ENCODE data around the gene SNRPB. TPM values are rescaled to one million over a fixed set of nuclear protein-coding genes. Genes with fewer than 3 reads are reported as not detected.
A peak's percentile ranks its signal among the peaks of the same experiment; 100 is the strongest.
"Not testable (repeated sequence)": the region's sequence is repeated elsewhere in the genome, so short reads cannot be mapped to it uniquely, and the experiment has no call there.

The SNRPB gene
- 10 to 100 TPM in 11 of 12 donors, not detected in 1; 62.3 to 96.8 (median 70.5) TPM for polyA plus RNA-seq (ENCODE audit: insufficient read length in 12 of 12)
- long read RNA-seq, donor 1, transcript SNRPB-202 (7 exons, 1,008 nt), result minor isoform, 35 of 239 reads
- long read RNA-seq, donor 1, transcript SNRPB-201 (7 exons, 1,154 nt), result major isoform, 77 of 239 reads
- long read RNA-seq, donor 1, partial matches to known transcripts, result 127 of 239 reads
- long read RNA-seq, donor 1, other reads (novel, unspliced or antisense), result 0 of 239 reads
- long read RNA-seq, donor 2, transcript SNRPB-202 (7 exons, 1,008 nt), result minor isoform, 17 of 96 reads
- long read RNA-seq, donor 2, transcript SNRPB-201 (7 exons, 1,154 nt), result major isoform, 46 of 96 reads
- long read RNA-seq, donor 2, partial matches to known transcripts, result 33 of 96 reads
- long read RNA-seq, donor 2, other reads (novel, unspliced or antisense), result 0 of 96 reads
- long read RNA-seq, donor 3, transcript SNRPB-202 (7 exons, 1,008 nt), result minor isoform, 6 of 64 reads
- long read RNA-seq, donor 3, transcript SNRPB-201 (7 exons, 1,154 nt), result major isoform, 23 of 64 reads
- long read RNA-seq, donor 3, partial matches to known transcripts, result 34 of 64 reads
- long read RNA-seq, donor 3, other reads (novel, unspliced or antisense), result 0 of 64 reads
- long read RNA-seq, donor 4, transcript SNRPB-201 (7 exons, 1,154 nt), result major isoform, 17 of 57 reads
- long read RNA-seq, donor 4, transcript SNRPB-202 (7 exons, 1,008 nt), result minor isoform, 12 of 57 reads
- long read RNA-seq, donor 4, partial matches to known transcripts, result 28 of 57 reads
- long read RNA-seq, donor 4, other reads (novel, unspliced or antisense), result 0 of 57 reads
- long read RNA-seq, donor 5, transcript SNRPB-202 (7 exons, 1,008 nt), result minor isoform, 24 of 179 reads
- long read RNA-seq, donor 5, transcript SNRPB-201 (7 exons, 1,154 nt), result major isoform, 60 of 179 reads
- long read RNA-seq, donor 5, partial matches to known transcripts, result 95 of 179 reads
- long read RNA-seq, donor 5, other reads (novel, unspliced or antisense), result 0 of 179 reads
- long read RNA-seq, donor 6, transcript SNRPB-201 (7 exons, 1,154 nt), result major isoform, 18 of 90 reads
- long read RNA-seq, donor 6, transcript SNRPB-202 (7 exons, 1,008 nt), result major isoform, 18 of 90 reads
- long read RNA-seq, donor 6, partial matches to known transcripts, result 53 of 90 reads
- long read RNA-seq, donor 6, other reads (novel, unspliced or antisense), result 0 of 90 reads
- long read RNA-seq, donor 7, transcript SNRPB-201 (7 exons, 1,154 nt), result major isoform, 18 of 41 reads
- long read RNA-seq, donor 7, transcript SNRPB-202 (7 exons, 1,008 nt), result minor isoform, 12 of 41 reads
- long read RNA-seq, donor 7, partial matches to known transcripts, result 11 of 41 reads
- long read RNA-seq, donor 7, other reads (novel, unspliced or antisense), result 0 of 41 reads
- long read RNA-seq, donor 8, transcript SNRPB-202 (7 exons, 1,008 nt), result minor isoform, 14 of 147 reads
- long read RNA-seq, donor 8, transcript SNRPB-201 (7 exons, 1,154 nt), result major isoform, 43 of 147 reads
- long read RNA-seq, donor 8, partial matches to known transcripts, result 84 of 147 reads
- long read RNA-seq, donor 8, other reads (novel, unspliced or antisense), result 5 of 147 reads
- long read RNA-seq, donor 9, transcript SNRPB-201 (7 exons, 1,154 nt), result major isoform, 34 of 95 reads
- long read RNA-seq, donor 9, transcript SNRPB-202 (7 exons, 1,008 nt), result minor isoform, 16 of 95 reads
- long read RNA-seq, donor 9, partial matches to known transcripts, result 45 of 95 reads
- long read RNA-seq, donor 9, other reads (novel, unspliced or antisense), result 0 of 95 reads
- long read RNA-seq, donor 10, transcript SNRPB-201 (7 exons, 1,154 nt), result major isoform, 55 of 127 reads
- long read RNA-seq, donor 10, transcript SNRPB-202 (7 exons, 1,008 nt), result minor isoform, 9 of 127 reads
- long read RNA-seq, donor 10, partial matches to known transcripts, result 63 of 127 reads
- long read RNA-seq, donor 10, other reads (novel, unspliced or antisense), result 0 of 127 reads
- long read RNA-seq, donor 11, transcript SNRPB-202 (7 exons, 1,008 nt), result minor isoform, 21 of 185 reads
- long read RNA-seq, donor 11, transcript SNRPB-201 (7 exons, 1,154 nt), result major isoform, 63 of 185 reads
- long read RNA-seq, donor 11, partial matches to known transcripts, result 100 of 185 reads
- long read RNA-seq, donor 11, other reads (novel, unspliced or antisense), result 0 of 185 reads

GRCh38 chr20:2470423-2471193 is at the start of gene SNRPB:
TSS of gene SNRPB (minus strand) at chr20:2470789. CDS start at chr20:2470690, 99 bp downstream.
- DNase-seq, result peak; percentile 99

GRCh38 chr20:2519115-2519809 is 48.7 kb upstream of the SNRPB start:
- no peak for DNase-seq

- no peak for DNase-seq
Measured at GRCh38 chr20:2518558-2518957, 48.0 kb upstream of the SNRPB start.

GRCh38 chr20:2518096-2518495 is 47.5 kb upstream of the SNRPB start:
- DNase-seq, result no peak

DNA sequence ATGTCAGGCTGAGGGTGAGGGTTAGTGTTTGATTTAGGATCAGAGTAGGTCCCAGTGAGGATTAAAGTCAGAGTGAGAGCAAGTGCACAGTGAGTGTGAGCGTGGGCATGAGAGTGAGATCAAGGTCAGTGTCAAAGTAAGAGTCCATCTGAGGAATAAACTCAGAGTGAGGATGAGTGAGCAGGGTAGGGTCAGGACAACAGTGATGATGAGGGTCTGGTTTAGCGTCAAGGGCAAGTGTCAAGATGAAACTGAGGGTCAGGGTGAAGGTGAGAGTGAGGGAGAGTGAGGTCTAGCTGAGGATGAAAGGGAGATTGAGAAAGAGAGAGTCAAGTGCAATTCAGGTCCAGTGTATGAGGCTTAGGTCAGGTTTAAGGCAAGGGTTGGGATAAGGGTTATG is 45.8 kb upstream of the SNRPB start:
- no peak for DNase-seq

GRCh38 chr20:2515203-2515602 is 44.6 kb upstream of the SNRPB start:
- no peak for DNase-seq

DNA sequence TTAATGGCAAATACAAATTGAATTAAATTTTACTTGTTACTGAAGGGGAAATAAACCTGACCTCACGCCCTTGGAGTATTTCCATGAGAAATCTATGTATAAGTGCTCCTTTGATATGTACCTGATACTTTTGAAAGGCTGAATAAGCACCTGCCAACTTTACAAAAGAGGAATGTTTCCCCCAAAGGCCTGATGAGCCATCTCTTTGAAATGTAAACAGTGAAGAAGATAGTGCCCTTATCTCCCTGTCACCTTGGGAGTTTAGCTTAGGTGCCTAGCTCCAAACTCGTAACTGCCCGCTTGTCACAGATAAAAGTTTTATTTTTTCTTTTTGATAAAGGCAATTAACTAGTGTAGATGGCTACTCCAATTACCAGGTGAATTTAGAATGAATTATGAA is 39.2 kb upstream of the SNRPB start:
- no peak for DNase-seq

- DNase-seq, result no peak
Measured at GRCh38 chr20:2509468-2509781, 38.8 kb upstream of the SNRPB start.

DNA sequence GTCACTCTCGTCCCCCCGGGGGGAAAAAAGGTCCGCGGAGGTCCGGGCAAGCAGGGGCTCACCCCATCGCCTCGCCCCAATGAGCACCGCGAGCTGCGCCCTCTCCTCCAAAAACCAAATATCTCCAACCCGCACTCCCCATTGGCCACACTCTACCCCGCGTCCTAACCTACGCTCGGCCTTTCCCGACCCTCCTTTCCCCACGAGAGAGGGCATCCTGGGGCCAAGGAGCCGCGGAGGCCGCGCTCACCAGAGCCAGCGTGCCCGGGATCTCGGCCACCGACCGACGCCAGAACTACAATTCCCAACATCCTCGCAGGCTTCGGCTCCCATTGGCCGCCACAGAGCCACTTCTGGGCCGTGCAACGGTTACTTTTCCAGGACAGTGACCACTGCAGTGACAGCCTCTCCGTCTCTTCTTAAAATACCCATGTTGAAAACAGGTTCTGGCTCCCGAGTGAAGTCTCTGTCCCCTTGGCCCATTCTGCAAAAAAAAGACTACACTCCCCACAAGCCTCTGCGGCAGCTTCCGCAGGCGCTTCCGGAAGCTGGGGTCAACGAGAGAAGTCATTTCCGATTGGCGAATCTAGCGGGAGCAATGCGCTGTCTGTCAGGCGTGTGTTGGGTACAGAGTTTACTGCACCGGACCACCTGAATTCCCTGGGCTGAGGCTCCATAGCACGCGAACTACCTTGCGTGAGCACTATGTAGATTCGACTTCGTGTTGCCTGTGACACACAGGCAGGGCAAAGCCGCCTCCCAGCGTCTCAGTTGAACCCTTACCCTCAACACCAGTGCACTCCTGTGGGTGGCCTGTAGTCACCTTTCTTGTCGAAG is 38.3 kb upstream of the SNRPB start, which contains the start of gene ZNF343:
Gene ZNF343 (minus strand): TSS at position 285 of the 837 bp plus-strand sequence. CDS start 15,020 bp downstream, outside the sequence.
- peak; percentile 89 for DNase-seq

DNA sequence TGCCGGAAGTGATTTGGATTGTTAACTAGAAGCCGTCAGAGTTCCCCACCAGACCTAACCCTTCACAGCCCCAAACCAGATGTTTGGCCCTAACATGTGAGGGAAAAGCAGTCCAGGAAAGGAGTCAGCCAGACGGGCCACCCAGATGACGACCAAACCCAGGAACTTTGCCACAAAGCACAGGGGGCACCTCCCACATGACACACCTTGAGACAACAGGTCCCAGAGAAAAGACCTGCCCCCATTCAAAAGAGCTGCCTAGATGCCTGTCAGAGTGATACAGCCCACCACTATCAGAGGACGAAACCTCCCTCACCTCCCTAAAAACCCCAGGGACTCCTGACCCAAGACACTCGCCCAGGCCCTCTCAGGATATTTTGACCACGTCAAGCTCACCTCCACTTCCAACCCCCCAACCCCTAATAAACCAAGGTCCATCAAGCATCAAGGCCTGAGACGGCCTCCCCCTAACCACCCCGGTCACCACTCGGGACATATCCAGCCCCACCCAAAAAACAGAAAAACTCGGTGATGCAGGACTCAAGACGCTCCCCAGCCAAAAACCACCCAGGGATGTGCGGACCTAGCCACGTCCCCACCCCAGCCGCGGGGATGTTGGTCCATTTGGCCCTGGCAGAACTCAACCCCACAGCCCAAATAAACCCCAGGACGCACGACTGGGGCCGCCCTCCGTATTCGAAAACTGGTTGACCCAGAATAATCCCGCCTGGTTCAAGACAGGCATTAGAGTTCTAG is 37.5 kb upstream of the SNRPB start:
- no peak for DNase-seq

GRCh38 chr20:2507464-2507863 is 36.9 kb upstream of the SNRPB start:
- no peak for DNase-seq

DNA sequence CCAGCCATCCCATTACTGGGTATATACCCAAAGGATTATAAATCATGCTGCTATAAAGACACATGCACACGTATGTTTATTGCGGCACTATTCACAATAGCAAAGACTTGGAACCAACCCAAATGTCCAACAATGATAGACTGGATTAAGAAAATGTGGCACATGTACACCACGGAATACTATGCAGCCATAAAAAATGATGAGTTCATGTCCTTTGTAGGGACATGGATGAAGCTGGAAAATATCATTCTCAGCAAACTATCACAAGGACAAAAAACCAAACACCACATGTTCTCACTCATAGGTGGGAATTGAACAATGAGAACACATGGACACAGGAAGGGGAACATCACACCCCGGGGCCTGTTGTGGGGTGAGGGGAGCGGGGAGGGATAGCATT is 35.8 kb upstream of the SNRPB start:
- DNase-seq, result not testable (repeated sequence)

DNA sequence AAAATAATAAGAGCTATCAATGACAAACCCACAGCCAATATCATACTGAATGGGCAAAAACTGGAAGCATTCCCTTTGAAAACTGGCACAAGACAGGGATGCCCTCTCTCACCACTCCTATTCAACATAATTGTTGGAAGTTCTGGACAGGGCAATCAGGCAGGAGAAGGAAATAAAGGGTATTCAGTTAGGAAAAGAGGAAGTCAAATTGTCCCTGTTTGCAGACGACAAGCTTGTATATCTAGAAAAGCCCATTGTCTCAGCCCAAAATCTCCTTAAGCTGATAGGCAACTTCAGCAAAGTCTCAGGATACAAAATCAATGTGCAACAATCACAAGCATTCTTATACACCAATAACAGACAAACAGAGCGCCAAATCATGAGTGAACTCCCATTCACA is 34.2 kb upstream of the SNRPB start:
- DNase-seq, result not testable (repeated sequence)

GRCh38 chr20:2502808-2503384 is 32.3 kb upstream of the SNRPB start:
- not testable (repeated sequence) for DNase-seq

DNA sequence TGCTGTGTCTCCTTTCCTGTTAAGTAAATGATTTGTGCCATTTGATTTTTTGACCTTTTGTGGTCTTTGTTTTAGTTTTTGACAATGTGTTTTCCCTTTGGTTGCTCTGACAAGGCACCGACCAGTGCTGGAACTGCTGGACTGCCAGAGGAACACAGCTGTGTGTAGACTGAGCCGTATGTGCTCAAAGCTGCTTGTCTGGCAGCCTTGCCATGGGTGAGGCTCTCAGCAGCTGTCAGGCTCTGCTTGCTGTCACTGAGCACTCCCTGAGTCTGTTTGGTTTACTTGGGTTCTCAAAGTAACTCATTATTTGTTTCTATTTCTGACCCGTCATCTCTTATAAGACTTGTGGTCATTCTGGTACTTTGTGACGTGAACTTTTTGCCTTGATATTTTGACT is 15.1 kb upstream of the SNRPB start:
- peak; percentile 19 for DNase-seq

DNA sequence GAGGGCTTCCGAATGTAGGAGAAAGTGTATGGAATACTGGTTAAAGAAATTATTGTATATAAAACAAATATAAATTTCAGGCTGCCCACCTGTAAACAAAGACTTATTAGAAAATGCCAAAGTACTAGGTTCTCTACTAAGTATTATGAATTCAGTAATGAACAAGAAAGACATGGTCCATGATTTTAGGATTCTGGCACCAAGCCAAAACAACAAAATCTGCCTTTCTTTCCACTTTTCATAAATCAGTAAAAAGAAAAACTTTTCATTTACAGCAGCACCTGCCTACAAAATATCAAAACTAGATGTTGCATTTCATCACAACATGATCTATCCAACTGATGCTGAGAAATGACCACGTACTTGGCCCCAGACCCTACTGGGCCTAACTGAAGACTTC is 14.5 kb upstream of the SNRPB start:
- no peak for DNase-seq
